Raji (cell line): ENCODE data around the gene ULK4.
A peak's percentile ranks its signal among the peaks of the same experiment; 100 is the strongest.

ENCODE experiments used
- POLR2A ChIP-seq: IDR thresholded peaks from 2 replicates; pipeline ENCODE4 v1.6.1; 2011; ENCODE audit warnings: low read depth, low read length, control low read depth; ENCODE audit not compliant: insufficient read depth

Gene ULK4

GRCh38 chr3:41974223-41974622, 12.3 kb upstream of the ULK4 start:
- no peak for TF ChIP-seq POLR2A

GRCh38 chr3:41972802-41973201, 10.9 kb upstream of the ULK4 start:
- TF ChIP-seq POLR2A = no peak

DNA sequence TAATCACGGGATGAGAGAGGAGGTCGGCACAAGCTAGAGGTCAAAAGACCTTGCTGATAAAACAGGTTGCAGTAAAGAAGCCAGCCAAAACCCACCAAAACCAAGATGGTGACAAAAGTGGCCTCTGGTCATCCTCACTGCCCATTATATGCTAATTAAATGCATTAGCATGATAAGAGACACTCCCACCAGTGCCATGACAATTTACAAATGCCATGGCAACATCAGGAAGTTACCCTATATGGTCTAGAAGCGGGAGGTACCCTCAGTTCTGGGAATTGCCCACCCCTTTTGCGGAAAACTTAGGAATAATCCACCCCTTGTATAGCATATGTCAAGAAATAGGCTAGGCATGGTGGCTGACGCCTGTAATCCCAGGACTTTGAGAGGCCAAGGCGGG, 4.3 kb upstream of the ULK4 start:
- no peak for TF ChIP-seq POLR2A

GRCh38 chr3:41963823-41964222, 1.9 kb upstream of the ULK4 start:
- TF ChIP-seq POLR2A = no peak

GRCh38 chr3:41960826-41961750, 815 bp downstream of the ULK4 start:
- TF ChIP-seq POLR2A = peak; percentile 12; the same call in 1 of the 2 replicates

GRCh38 chr3:41956574-41956973, 5.3 kb downstream of the ULK4 start:
- TF ChIP-seq POLR2A = no peak

DNA sequence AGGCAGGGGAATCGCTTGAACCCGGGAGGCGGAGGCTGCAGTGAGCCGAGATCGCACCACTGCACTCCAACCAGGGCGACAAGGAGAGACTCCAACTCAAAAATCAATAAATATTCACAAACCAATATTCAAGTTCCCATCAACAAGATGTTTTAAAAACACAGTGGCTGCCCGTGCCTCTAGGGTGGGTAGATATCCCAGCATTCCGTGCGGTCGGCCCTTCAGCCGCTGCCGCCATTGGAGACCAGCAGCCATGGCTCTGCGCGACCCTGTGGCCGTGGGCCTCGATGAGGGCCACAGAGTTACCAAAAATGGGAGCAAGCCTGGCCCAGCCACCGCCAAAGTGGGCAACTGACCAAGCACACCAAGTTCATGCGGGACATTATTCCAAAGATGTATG, 6.7 kb downstream of the ULK4 start:
- TF ChIP-seq POLR2A = no peak

GRCh38 chr3:41943311-41943843, 18.5 kb downstream of the ULK4 start:
- no peak for TF ChIP-seq POLR2A

DNA sequence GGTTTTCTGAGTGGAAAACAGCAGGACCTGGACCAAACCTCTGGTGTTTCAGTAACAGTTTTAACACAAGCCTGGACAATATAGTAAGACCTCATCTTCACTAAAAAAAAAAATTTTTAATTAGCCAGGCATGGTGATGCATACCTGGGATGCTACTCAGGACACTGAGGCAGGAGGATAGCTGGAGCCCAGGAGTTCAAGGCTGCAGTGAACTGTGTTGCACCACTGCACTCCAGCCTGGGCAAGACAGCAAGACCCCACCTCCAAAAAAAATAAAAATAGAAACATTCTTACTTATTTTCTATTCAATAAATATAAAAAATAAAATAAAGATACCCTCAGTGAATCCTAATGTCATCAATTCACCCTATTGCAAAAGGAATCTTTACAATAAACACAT, 21.5 kb downstream of the ULK4 start:
- TF ChIP-seq POLR2A = no peak

- no peak for TF ChIP-seq POLR2A
These were observed 25.5 kb downstream of the ULK4 start for GRCh38 chr3:41936384-41936783.

DNA sequence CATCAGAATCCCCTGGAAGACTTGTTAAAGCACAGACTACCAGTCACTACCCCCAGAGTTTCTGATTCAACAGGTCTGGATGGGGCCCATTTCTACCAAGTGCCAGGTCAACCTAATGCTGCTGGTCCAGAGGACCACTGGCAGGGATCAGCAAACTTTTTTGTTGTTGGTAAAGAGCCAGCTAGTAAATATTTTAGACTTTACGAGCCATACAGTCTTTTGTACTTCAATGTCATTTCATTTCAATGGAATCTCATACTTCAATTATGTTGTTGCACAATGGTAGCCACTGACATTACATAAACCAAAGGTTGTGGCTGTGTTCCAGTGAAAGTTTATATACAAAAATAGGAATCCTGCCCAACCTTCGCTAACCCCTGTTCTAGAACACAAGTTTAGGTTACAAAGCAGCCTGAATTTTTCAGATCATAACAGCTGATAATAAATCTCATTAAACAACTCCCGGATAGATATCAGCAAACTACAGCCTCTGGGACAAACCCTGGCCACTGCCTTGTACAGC, 28.7 kb downstream of the ULK4 start:
- no peak for TF ChIP-seq POLR2A

GRCh38 chr3:41932464-41932863, 29.4 kb downstream of the ULK4 start:
- no peak for TF ChIP-seq POLR2A

DNA sequence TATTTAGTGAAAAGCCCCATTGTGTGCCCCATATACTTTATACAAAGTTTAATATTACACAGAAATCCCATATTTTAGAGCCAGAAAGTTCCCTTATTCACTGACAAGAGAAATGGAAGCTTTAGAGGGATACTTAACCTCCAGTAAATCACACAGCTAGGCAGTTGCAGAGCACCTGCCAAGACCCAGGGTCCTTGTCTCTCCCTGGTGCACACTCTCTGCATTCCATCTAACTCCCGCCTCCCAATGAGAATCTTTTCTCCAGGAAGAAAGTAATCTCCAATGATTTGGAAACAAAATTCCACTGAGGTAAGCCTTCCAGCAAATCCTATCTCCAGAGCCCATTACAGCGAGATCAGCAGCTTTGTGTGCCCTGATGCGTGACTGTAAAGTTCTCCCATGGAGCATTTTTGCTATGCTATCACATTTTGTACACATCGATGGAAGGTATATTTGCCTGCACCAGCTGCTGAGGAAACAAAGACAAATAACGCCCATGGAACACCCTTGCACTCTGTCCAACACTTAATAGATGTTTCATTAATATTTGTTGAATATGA, 41.4 kb downstream of the ULK4 start:
- no peak for TF ChIP-seq POLR2A

- no peak for TF ChIP-seq POLR2A
These were observed 46.5 kb downstream of the ULK4 start for GRCh38 chr3:41915353-41915752.

DNA sequence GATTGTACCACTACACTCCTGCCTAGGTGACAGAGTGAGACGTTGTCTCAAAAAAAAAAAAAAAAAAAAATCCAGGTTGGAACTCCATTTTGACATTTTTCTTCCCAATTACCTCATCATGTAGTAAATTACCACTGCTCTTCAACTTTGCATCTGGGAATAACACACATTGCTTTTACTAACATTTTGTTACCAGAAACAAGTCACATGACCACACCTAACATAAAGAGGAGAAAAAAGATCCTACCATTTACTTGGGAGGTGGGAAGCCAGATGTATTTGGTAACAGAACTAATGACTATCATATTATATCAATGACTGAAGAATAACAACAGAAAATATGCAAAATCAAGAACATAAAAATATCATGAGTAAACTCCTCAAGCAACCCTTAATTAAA, 49.6 kb downstream of the ULK4 start:
- TF ChIP-seq POLR2A = no peak

GRCh38 chr3:41907330-41908073, 54.4 kb downstream of the ULK4 start:
- TF ChIP-seq POLR2A = no peak

- no peak for TF ChIP-seq POLR2A
These were observed 61.6 kb downstream of the ULK4 start for GRCh38 chr3:41900265-41900664.
